Measurements from ENCODE around the gene ZNF230.

DNA sequence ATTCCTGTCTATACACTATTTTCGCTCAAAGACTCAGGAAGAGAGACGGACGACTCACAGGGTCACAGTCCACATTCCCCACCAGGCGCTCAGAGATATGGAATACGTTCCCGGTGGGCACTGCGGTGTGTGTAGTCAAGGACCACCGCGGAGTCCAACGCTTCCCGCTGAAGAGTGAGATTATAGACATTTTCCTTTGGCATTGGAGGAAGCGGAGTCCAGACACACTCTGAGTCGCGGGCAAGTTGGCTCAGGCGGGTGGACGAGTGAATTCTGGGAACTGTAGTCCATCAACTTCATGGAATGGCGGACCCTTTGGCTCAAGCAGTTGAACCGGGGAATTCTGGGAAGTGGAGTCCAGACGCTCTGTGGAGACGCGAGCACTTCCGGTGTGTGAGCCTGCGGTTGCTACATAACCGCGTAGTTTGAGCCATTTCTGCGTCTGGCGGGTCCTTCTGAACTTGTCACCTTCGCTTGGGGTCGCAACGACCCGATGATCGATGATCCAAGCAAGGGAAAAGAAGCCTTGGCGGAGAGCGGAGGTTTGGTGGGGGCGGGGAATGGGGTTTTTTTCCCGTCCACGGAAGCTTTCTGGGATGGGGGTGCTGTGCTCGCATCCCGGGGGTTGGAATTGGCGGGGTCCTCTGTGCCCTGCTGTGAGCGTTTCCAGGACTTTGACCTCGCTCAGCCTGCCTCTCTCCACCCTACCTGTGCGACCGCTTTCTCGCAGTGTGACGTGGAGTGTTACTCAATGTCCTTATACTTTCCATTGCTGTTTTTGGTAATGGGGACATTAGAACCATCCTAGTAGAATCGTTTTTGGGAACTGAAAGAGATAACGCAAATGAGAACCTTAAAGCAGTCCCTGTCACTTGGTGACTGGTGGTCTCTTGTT, at the start of gene ZNF230:
- TF ChIP-seq GATA3 (IDR thresholded peaks at IDR 0.05; ENCODE audit: low read depth, low read length) (no peak), GATA2 (IDR thresholded peaks at IDR 0.05; ENCODE audit: low read depth, low read length) (no peak)

Measured in SH-SY5Y (cell line).